Mucosa of descending colon (tissue), 3 donors: Measurements from ENCODE around the gene GAGE12F. TPM values are rescaled to one million over a fixed set of nuclear protein-coding genes. Genes with fewer than 3 reads are reported as not detected.
"Not testable (repeated sequence)": the region's sequence is repeated elsewhere in the genome, so short reads cannot be mapped to it uniquely, and the experiment has no call there.

Source experiments
- ATAC-seq: fragments of 200-7000 bp; cut with Tn5 transposase; one replicate; pipeline ENCODE4 v1.9.1; 2020; ENCODE audit warnings: mild to moderate bottlenecking, moderate library complexity
- DNase-seq, 3 donors: peaks; one replicate each; pipeline ENCODE4 v3.0.0-alpha.2; 2020
- H3K36me3 ChIP-seq: fragments of 200-600 bp; one replicate; pipeline ENCODE4 v1.8.0; 2021; ENCODE audit warnings: low read depth, mild to moderate bottlenecking
- H3K4me1 ChIP-seq: fragments of 200-600 bp; one replicate; pipeline ENCODE4 v1.8.0; 2021; ENCODE audit warnings: low read depth, mild to moderate bottlenecking
- H3K4me3 ChIP-seq: fragments of 200-600 bp; one replicate; pipeline ENCODE4 v1.8.0; 2021; ENCODE audit warnings: mild to moderate bottlenecking
- H3K9me3 ChIP-seq: fragments of 200-600 bp; one replicate; pipeline ENCODE4 v1.8.0; 2021; ENCODE audit warnings: mild to moderate bottlenecking
- intact Hi-C, 2 donors: fragments of 100-400 bp; cut with DNase I in 1 of 2; cut with micrococcal nuclease in 1 of 2; formaldehyde crosslinking; loops; one replicate each; pipeline versions ENCODE4 v1.11.0 to v1.11.1; 2022; cut with DNase I, micrococcal nuclease
- long read RNA-seq, 2 donors: library from polyadenylated mRNA; unstranded; transcript quantifications; one replicate each; pipeline ENCODE4 v2.0.0, GENCODE V29; 2019 to 2021
- total RNA-seq, 3 donors: library from RNA; stranded (reverse); fragmentation: NEBNext Ultra II Directional in 2 of 3; extraction: Animal tissue kit (Norgen Biotek cat#: 25700) in 2 of 3; gene quantifications; one replicate each; pipeline versions ENCODE4 v1.2.1 to v1.2.4, GENCODE V29; 2021 to 2023
- donor health status: DM: no; HTN: no; CAD: no; lungs with moderate emphysema.
- donor health status: DM: no; HTN: no; CAD: no.
- donor health status: DM: no; HTN: yes; CAD: no.

Gene GAGE12F, protein sequence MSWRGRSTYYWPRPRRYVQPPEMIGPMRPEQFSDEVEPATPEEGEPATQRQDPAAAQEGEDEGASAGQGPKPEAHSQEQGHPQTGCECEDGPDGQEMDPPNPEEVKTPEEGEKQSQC
- not detected for total RNA-seq
- long read RNA-seq, donor 1, result 0 reads
- long read RNA-seq, donor 2, result 0 reads

DNA sequence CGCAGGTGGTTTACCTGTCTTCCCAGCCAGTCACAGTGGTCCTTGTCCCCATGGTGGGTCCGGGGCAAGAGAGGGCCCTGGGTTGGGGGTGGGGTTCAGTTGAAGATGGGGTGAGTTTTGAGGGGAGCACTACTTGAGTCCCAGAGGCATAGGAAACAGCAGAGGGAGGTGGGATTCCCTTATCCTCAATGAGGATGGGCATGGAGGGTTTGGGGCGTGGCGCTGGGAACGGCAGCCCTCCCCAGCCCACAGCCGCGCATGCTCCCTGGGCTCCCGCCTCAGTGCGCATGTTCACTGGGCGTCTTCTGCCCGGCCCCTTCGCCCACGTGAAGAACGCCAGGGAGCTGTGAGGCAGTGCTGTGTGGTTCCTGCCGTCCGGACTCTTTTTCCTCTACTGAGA, at the start of gene GAGE12F:
Gene GAGE12F (plus strand): TSS at position 301 of the 400 bp plus-strand sequence. CDS start 1,155 bp downstream, outside the sequence.
- DNase-seq, H3K4me1 ChIP-seq, H3K4me3 ChIP-seq, H3K36me3 ChIP-seq, ATAC-seq, intact Hi-C loops, H3K9me3 ChIP-seq: not testable (repeated sequence)

DNA sequence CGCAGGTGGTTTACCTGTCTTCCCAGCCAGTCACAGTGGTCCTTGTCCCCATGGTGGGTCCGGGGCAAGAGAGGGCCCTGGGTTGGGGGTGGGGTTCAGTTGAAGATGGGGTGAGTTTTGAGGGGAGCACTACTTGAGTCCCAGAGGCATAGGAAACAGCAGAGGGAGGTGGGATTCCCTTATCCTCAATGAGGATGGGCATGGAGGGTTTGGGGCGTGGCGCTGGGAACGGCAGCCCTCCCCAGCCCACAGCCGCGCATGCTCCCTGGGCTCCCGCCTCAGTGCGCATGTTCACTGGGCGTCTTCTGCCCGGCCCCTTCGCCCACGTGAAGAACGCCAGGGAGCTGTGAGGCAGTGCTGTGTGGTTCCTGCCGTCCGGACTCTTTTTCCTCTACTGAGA, 28.8 kb upstream of the GAGE12F start, which contains the start of gene GAGE12C:
Gene GAGE12C (plus strand): TSS at position 301 of the 400 bp plus-strand sequence. CDS start 1,155 bp downstream, outside the sequence.
- DNase-seq, H3K36me3 ChIP-seq, ATAC-seq, H3K9me3 ChIP-seq, H3K4me3 ChIP-seq, H3K4me1 ChIP-seq, intact Hi-C loops: not testable (repeated sequence)

DNA sequence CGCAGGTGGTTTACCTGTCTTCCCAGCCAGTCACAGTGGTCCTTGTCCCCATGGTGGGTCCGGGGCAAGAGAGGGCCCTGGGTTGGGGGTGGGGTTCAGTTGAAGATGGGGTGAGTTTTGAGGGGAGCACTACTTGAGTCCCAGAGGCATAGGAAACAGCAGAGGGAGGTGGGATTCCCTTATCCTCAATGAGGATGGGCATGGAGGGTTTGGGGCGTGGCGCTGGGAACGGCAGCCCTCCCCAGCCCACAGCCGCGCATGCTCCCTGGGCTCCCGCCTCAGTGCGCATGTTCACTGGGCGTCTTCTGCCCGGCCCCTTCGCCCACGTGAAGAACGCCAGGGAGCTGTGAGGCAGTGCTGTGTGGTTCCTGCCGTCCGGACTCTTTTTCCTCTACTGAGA, 19.2 kb upstream of the GAGE12F start, which contains the start of gene GAGE12D:
Gene GAGE12D (plus strand): TSS at position 301 of the 400 bp plus-strand sequence. CDS start 1,155 bp downstream, outside the sequence.
- H3K4me3 ChIP-seq, H3K36me3 ChIP-seq, H3K9me3 ChIP-seq, ATAC-seq, intact Hi-C loops, H3K4me1 ChIP-seq, DNase-seq: not testable (repeated sequence)

DNA sequence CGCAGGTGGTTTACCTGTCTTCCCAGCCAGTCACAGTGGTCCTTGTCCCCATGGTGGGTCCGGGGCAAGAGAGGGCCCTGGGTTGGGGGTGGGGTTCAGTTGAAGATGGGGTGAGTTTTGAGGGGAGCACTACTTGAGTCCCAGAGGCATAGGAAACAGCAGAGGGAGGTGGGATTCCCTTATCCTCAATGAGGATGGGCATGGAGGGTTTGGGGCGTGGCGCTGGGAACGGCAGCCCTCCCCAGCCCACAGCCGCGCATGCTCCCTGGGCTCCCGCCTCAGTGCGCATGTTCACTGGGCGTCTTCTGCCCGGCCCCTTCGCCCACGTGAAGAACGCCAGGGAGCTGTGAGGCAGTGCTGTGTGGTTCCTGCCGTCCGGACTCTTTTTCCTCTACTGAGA, 9.7 kb upstream of the GAGE12F start, which contains the start of gene GAGE12E:
Gene GAGE12E (plus strand): TSS at position 301 of the 400 bp plus-strand sequence. CDS start 1,155 bp downstream, outside the sequence.
- DNase-seq, intact Hi-C loops, H3K4me3 ChIP-seq, ATAC-seq, H3K4me1 ChIP-seq, H3K9me3 ChIP-seq, H3K36me3 ChIP-seq: not testable (repeated sequence)

DNA sequence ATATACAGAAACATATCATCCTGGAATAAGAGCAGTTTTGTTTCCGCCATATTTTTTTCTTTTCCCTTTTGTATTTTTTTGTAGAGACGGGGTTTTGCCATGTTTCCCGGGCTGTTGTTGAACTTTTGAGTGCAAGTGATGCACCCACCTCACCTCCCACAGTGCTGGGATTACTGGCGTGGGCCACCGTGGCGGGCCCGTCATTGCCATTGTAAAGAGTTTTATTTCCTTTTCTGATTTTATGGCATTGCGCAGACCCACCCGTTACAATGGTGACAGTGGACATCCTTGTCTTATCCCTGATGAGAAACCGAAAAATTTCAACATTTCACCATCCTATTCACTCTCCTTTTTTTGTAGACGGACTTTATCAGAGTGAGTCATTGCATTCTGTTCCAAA, 8.1 kb downstream of the GAGE12F start:
- H3K4me3 ChIP-seq, H3K36me3 ChIP-seq, ATAC-seq, intact Hi-C loops, H3K9me3 ChIP-seq, H3K4me1 ChIP-seq: not testable (repeated sequence)
- peak in 1 of 3 donors; percentile 8 for DNase-seq

DNA sequence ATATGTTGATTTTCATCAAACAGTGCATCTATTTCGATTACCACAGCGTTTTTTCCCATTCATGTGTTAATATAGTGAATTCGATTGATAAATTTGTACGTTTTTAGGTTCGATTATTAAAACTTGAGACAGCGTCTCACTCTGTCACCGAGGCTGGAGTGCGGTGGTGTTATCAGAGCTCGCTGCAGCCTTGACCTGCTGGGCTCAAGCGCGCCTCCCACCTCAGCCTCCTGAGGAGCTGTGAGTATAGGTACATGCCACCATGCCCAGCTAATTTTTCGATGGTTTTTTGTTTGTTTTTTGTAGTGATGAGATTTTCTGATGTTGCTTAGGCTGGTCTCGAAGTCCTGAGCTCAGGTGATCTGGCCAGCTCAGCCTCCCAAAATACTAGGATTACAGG, 8.5 kb downstream of the GAGE12F start:
- peak in 1 of 3 donors; percentile 18 for DNase-seq
- ATAC-seq, H3K4me1 ChIP-seq, H3K36me3 ChIP-seq, intact Hi-C loops, H3K9me3 ChIP-seq, H3K4me3 ChIP-seq: not testable (repeated sequence)

DNA sequence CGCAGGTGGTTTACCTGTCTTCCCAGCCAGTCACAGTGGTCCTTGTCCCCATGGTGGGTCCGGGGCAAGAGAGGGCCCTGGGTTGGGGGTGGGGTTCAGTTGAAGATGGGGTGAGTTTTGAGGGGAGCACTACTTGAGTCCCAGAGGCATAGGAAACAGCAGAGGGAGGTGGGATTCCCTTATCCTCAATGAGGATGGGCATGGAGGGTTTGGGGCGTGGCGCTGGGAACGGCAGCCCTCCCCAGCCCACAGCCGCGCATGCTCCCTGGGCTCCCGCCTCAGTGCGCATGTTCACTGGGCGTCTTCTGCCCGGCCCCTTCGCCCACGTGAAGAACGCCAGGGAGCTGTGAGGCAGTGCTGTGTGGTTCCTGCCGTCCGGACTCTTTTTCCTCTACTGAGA, 9.5 kb downstream of the GAGE12F start, which contains the start of gene GAGE12G:
Gene GAGE12G (plus strand): TSS at position 301 of the 400 bp plus-strand sequence. CDS start 1,155 bp downstream, outside the sequence.
- H3K36me3 ChIP-seq, ATAC-seq, H3K4me1 ChIP-seq, H3K4me3 ChIP-seq, DNase-seq, intact Hi-C loops, H3K9me3 ChIP-seq: not testable (repeated sequence)

DNA sequence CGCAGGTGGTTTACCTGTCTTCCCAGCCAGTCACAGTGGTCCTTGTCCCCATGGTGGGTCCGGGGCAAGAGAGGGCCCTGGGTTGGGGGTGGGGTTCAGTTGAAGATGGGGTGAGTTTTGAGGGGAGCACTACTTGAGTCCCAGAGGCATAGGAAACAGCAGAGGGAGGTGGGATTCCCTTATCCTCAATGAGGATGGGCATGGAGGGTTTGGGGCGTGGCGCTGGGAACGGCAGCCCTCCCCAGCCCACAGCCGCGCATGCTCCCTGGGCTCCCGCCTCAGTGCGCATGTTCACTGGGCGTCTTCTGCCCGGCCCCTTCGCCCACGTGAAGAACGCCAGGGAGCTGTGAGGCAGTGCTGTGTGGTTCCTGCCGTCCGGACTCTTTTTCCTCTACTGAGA, 19.0 kb downstream of the GAGE12F start, which contains the start of gene GAGE12H:
Gene GAGE12H (plus strand): TSS at position 301 of the 400 bp plus-strand sequence. CDS start 1,155 bp downstream, outside the sequence.
- ATAC-seq, H3K9me3 ChIP-seq, H3K36me3 ChIP-seq, DNase-seq, H3K4me3 ChIP-seq, H3K4me1 ChIP-seq, intact Hi-C loops: not testable (repeated sequence)

DNA sequence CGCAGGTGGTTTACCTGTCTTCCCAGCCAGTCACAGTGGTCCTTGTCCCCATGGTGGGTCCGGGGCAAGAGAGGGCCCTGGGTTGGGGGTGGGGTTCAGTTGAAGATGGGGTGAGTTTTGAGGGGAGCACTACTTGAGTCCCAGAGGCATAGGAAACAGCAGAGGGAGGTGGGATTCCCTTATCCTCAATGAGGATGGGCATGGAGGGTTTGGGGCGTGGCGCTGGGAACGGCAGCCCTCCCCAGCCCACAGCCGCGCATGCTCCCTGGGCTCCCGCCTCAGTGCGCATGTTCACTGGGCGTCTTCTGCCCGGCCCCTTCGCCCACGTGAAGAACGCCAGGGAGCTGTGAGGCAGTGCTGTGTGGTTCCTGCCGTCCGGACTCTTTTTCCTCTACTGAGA, 28.6 kb downstream of the GAGE12F start, which contains the start of gene GAGE2A:
Gene GAGE2A (plus strand): TSS at position 301 of the 400 bp plus-strand sequence. CDS start 1,155 bp downstream, outside the sequence.
- intact Hi-C loops, H3K4me3 ChIP-seq, H3K4me1 ChIP-seq, DNase-seq, ATAC-seq, H3K9me3 ChIP-seq, H3K36me3 ChIP-seq: not testable (repeated sequence)

DNA sequence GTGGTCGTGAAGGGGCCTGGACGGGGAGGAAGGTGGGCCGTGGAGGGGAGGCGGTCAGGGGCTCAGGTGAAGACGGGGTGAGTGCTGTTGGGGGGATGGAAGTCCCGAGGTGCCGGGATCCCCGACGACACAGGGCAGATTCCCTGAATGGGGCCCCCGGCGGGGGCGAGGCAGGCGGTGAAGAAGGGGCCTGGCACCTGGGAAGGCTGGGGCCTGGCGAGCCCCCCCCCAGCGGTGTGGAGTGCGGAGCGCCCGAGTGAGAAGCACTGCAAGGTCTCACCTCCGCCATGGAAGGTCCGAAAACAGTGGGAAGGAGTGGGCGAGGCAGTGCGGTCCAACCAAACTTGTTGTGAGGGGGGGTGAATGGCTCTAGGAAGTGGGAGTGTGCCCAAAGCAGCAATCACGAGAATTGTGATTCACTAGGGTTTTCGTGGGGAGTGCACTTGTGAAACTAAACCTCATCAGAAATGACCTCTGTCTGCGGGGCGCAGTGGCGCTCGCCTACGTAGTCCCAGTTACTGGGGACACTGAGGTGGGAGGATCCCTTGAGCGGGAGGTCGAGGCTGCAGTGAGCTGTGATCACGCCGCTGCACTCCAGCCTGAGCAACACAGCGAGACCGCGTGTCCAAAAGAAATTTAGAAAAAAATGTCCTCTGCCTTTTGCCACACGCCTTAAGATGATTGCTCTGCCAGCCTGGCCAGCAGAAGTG, 29.3 kb downstream of the GAGE12F start:
- intact Hi-C loops, H3K9me3 ChIP-seq, H3K4me1 ChIP-seq, H3K4me3 ChIP-seq, H3K36me3 ChIP-seq, ATAC-seq: not testable (repeated sequence)
- peak in 2 of 3 donors; percentile 10 to 61 for DNase-seq

DNA sequence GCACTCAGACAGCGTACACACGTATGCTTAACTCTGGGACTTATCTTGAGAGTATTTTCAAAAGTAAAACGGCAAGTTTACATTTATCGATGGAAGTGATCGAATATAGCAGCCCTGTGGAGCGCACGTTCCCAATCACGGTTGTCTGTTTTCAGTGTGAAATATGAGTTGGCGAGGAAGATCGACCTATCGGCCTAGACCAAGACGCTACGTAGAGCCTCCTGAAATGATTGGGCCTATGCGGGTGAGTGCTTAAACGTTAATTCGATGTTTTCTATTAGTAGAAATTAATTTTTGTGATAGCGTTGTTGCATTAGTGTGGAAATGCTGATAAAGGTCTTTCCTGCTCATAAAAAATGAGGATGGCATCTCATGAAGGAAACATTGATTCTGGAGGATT, 29.8 kb downstream of the GAGE12F start:
- DNase-seq, ATAC-seq, H3K4me1 ChIP-seq, intact Hi-C loops, H3K4me3 ChIP-seq, H3K36me3 ChIP-seq, H3K9me3 ChIP-seq: not testable (repeated sequence)

DNA sequence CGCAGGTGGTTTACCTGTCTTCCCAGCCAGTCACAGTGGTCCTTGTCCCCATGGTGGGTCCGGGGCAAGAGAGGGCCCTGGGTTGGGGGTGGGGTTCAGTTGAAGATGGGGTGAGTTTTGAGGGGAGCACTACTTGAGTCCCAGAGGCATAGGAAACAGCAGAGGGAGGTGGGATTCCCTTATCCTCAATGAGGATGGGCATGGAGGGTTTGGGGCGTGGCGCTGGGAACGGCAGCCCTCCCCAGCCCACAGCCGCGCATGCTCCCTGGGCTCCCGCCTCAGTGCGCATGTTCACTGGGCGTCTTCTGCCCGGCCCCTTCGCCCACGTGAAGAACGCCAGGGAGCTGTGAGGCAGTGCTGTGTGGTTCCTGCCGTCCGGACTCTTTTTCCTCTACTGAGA, 38.1 kb downstream of the GAGE12F start, which contains the start of gene GAGE1:
Gene GAGE1 (plus strand): TSS at position 301 of the 400 bp plus-strand sequence. CDS start 1,155 bp downstream, outside the sequence.
- H3K9me3 ChIP-seq, DNase-seq, H3K4me1 ChIP-seq, intact Hi-C loops, ATAC-seq, H3K4me3 ChIP-seq, H3K36me3 ChIP-seq: not testable (repeated sequence)
